ENCODE results near the gene FAM83E. TPM values are rescaled to one million over a fixed set of nuclear protein-coding genes. Genes with fewer than 3 reads are reported as not detected.

FAM83E gene
- total and polyA plus RNA-seq, 8 donors, result 1.2 to 3.4 (median 2.6) TPM

- H3K36me3 ChIP-seq, result no peaks in the 10 kb centered on the region
- DNase-seq (no peak), ATAC-seq (peak in 3 of 4 donors; percentile 36 to 69 (median 55)), FAIRE-seq (no peak)
- no peaks in the 10 kb centered on the region for H3K27me3 ChIP-seq
- TF ChIP-seq CTCF (IDR thresholded peaks at IDR 0.05), result no peak
- intact Hi-C loops (cut with DNase I), result no loop called here
- no peak overlapping the region for H3K4me3 ChIP-seq
- H3K4me1 ChIP-seq, result no peaks in the 10 kb centered on the region
- H3K27ac ChIP-seq, result no peak overlapping the region
- 46 to 59% methylated on average over 9 of the region's 9 CpGs for WGBS, 2 donors
- no peaks in the 10 kb centered on the region for H3K9me3 ChIP-seq
Observed at GRCh38 chr19:48608798-48609263, 6.0 kb downstream of the FAM83E start.

- no peak for ATAC-seq
- intact Hi-C loops (cut with DNase I), result no loop called here
- Histone ChIP-seq H3K9me3 (no peaks in the 10 kb centered on the region), H3K36me3 (no peaks in the 10 kb centered on the region), H3K27ac (no peak overlapping the region), H3K27me3 (no peaks in the 10 kb centered on the region), H3K4me1 (no peaks in the 10 kb centered on the region), H3K4me3 (no peak overlapping the region)
- 73 to 86% methylated on average over 7 of the region's 7 CpGs for WGBS, 2 donors
- TF ChIP-seq CTCF (IDR thresholded peaks at IDR 0.05), result no peak
- no peak for DNase-seq
- no peak for FAIRE-seq
Observed at GRCh38 chr19:48607359-48607755, 7.5 kb downstream of the FAM83E start.

GRCh38 chr19:48606463-48607358, 8.2 kb downstream of the FAM83E start, which contains the start of gene SPACA4:
Gene SPACA4 (plus strand): TSS chr19:48606742. CDS start chr19:48606979, 237 bp downstream.
- no peaks in the 10 kb centered on the region for H3K9me3 ChIP-seq
- FAIRE-seq, result no peak

GRCh38 chr19:48603850-48604249, 11.0 kb downstream of the FAM83E start:
- Histone ChIP-seq H3K27me3 (no peaks in the 10 kb centered on the region), H3K4me1 (no peaks in the 10 kb centered on the region), H3K9me3 (no peaks in the 10 kb centered on the region), H3K4me3 (no peak overlapping the region), H3K36me3 (no peaks in the 10 kb centered on the region), H3K27ac (no peak overlapping the region)
- DNase-seq (no peak), FAIRE-seq (no peak), ATAC-seq (no peak)
- WGBS, 2 donors, result 87 to 93% methylated on average over 9 of the region's 9 CpGs
- TF ChIP-seq CTCF (IDR thresholded peaks at IDR 0.05), result no peak
- intact Hi-C loops (cut with DNase I), result no loop called here

More at GRCh38 chr19:48606463-48607358, 8.2 kb downstream of the FAM83E start, which contains the start of gene SPACA4:
- intact Hi-C loops (cut with DNase I), result no loop called here
- WGBS, 2 donors, result 75 to 85% methylated on average over 39 of the region's 39 CpGs
- no peak within 1 kb of the TSS for H3K27ac ChIP-seq
- no peaks in the 10 kb centered on the region for H3K27me3 ChIP-seq
- ATAC-seq, result no peak
- no peak within 1 kb of the TSS for H3K4me3 ChIP-seq
- no peaks in the 10 kb centered on the region for H3K36me3 ChIP-seq
- TF ChIP-seq CTCF (IDR thresholded peaks at IDR 0.05), result no peak
- no peaks in the 10 kb centered on the region for H3K4me1 ChIP-seq
- DNase-seq, result no peak

GRCh38 chr19:48603449-48603848, 11.4 kb downstream of the FAM83E start:
- H3K27me3 ChIP-seq, result no peaks in the 10 kb centered on the region
- intact Hi-C loops (cut with DNase I), result no loop called here
- H3K36me3 ChIP-seq, result no peaks in the 10 kb centered on the region
- WGBS, 2 donors, result 84 to 91% methylated on average over 39 of the region's 39 CpGs
- H3K9me3 ChIP-seq, result no peaks in the 10 kb centered on the region
- no peaks in the 10 kb centered on the region for H3K4me1 ChIP-seq
- no peak overlapping the region for H3K27ac ChIP-seq
- no peak overlapping the region for H3K4me3 ChIP-seq
- no peak for TF ChIP-seq CTCF (IDR thresholded peaks at IDR 0.05)
- FAIRE-seq (no peak), ATAC-seq (no peak), DNase-seq (no peak)
